Testis (tissue), 2 donors: ENCODE results near the gene CPTP.

Experiments
- CTCF ChIP-seq, 3 experiments: fragments of 450-650 bp in 2 of 3; fragments of 200-600 bp in 1 of 3; sonication (generic) in 1 of 3; IDR thresholded peaks; one replicate each; pipeline ENCODE4 v1.5.1; 2016 to 2019; ENCODE audit warnings: antibody characterized with exemption in 3 of 3, mild to moderate bottlenecking in 2 of 3, moderate library complexity in 1 of 3
- POLR2A ChIP-seq: fragments of 450-650 bp; IDR thresholded peaks from one replicate; pipeline ENCODE4 v1.6.1; 2017; ENCODE audit warnings: antibody characterized with exemption, mild to moderate bottlenecking, moderate library complexity

DNA sequence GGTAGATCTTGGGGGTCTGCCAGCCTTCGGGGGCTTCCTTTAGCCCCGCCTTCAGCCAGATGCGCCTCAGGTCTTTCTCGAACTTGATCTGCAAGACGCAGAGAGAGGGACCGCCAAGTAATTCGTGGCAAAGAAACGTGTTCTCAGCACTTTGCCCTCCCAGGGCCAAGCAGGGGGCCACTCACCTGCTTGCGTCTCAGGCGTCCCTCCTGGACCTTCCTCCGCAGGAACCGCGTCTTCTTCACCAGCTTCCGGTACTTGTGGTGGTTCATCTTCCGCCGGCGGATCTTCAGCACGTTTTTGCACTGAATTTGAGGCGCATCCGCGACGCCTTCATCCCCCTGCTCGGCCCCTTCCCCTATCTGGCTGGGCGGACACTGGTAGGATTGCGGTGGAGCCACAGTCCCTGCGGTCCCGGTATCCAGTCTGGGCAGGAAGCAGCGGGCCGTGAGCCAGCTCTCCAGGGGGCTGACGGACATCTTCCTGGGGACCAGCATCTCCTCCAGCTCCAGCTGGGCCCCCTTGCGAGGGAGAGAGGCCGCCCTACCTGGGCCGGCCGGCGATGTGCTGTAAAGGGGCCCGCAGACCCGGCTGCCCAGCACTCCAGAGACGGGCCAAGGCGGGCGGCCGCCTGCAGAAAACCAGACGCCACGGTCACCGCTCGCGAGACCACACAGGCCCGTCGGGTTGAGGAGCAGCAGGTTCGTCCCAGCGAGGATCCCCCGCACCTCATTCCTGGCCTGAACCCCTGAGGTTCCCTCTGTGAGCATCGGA, 49.4 kb downstream of the CPTP start:
- TF ChIP-seq POLR2A (no peak), CTCF (IDR thresholded peaks at IDR 0.05) (no peak)
